ENCODE measurements around the gene CNPY4. TPM values are rescaled to one million over a fixed set of nuclear protein-coding genes. Genes with fewer than 3 reads are reported as not detected.

The CNPY4 gene
- total and polyA plus RNA-seq, 2 donors (not counting 1 experiment from before 2014, with no cell fraction given) = 8.0 to 13.9 TPM

- H3K4me1 ChIP-seq (ENCODE audit: control insufficient read depth in 2 of 2, insufficient read depth in 2 of 2, low read length in 2 of 2) = peaks cover 22 to 26% of the 10 kb centered on the region in 2 donors
- ChIA-PET CTCF (interaction anchor here (0.5 to 5.1 kb wide), 5 partner anchors 8 to 31 kb away, joined by 3 to 18 read pairs (median 5); no protein-coding TSS in a partner anchor), POLR2A (interaction anchor here (0.7 to 2.9 kb wide), 2 partner anchors 11 to 30 kb away, joined by 5 to 16 read pairs; partner anchors contain the start of gene LAMTOR4)
- H3K27me3 ChIP-seq (replicated peaks in 1 of 4; ENCODE audit: control extremely low read depth in 1 of 4, control insufficient read depth in 3 of 4, insufficient read depth in 4 of 4, low read length in 3 of 4) = no peaks in the 10 kb centered on the region
- peak overlapping the region; percentile 90 for H3K27ac Mint-ChIP-seq
- peaks cover 0 to 34% of the 10 kb centered on the region in 2 experiments for H3K36me3 ChIP-seq (replicated peaks in 1 of 2; ENCODE audit: control extremely low read depth in 1 of 2, control insufficient read depth in 1 of 2, extremely low read depth in 1 of 2, insufficient read depth in 2 of 2, low read length in 1 of 2)
- 60% methylated on average over 1 of the region's 7 CpGs for WGBS (ENCODE audit: insufficient coverage)
- ATAC-seq (ENCODE audit: low read depth) (no peak), DNase-seq (peak; percentile 12)
- H2AFZ ChIP-seq (ENCODE audit: insufficient read depth, low read depth, low read length, poor library complexity, severe bottlenecking) = peak overlapping the region; percentile 97
- H3K9me3 Mint-ChIP-seq (ENCODE audit: insufficient read depth) = no peaks in the 10 kb centered on the region
- H3K79me2 ChIP-seq (ENCODE audit: control insufficient read depth, insufficient read depth, low read length) = peaks cover 18% of the 10 kb centered on the region
- peak overlapping the region; percentile 68 to 84 for H3K27ac ChIP-seq (ENCODE audit: low read length in 2 of 2)
- H3K4me3 Mint-ChIP-seq = peak overlapping the region; percentile 89
- peaks cover 36% of the 10 kb centered on the region for H3K4me1 Mint-ChIP-seq
- no peaks in the 10 kb centered on the region for H3K27me3 Mint-ChIP-seq
- H3K4me2 ChIP-seq (replicated peaks; ENCODE audit: low read depth, low read length, poor library complexity, severe bottlenecking) = peak overlapping the region; percentile 92
- TF ChIP-seq EZH2 (IDR thresholded peaks at IDR 0.05; ENCODE audit: borderline replicate concordance, insufficient read depth, low read depth, low read length, poor library complexity, severe bottlenecking) (no peak), CTCF (IDR thresholded peaks at IDR 0.05) (no peak)
- H3K9ac ChIP-seq (ENCODE audit: low read length) = peak overlapping the region; percentile 95
- peak overlapping the region; percentile 56 to 95 (median 73) for H3K4me3 ChIP-seq (ENCODE audit: control extremely low read depth in 1 of 5, extremely low read depth in 1 of 5, insufficient read depth in 1 of 5, low read depth in 2 of 5, low read length in 4 of 5)
- intact Hi-C loops (cut with micrococcal nuclease) = loop anchor here (5.0 kb wide), 2 partner anchors 33 to 178 kb away; no protein-coding TSS in a partner anchor
- peaks cover 28% of the 10 kb centered on the region for H4K20me1 ChIP-seq (ENCODE audit: control insufficient read depth, insufficient read depth, low read length, poor library complexity, severe bottlenecking)
- H3K9me3 ChIP-seq (ENCODE audit: control extremely low read depth in 1 of 3, control insufficient read depth in 2 of 3, insufficient read depth in 1 of 3, low read length in 2 of 3) = no peaks in the 10 kb centered on the region
These were observed 39.7 kb downstream of the CNPY4 start for GRCh38 chr7:100159099-100159623.

- no peak overlapping the region for H3K27ac Mint-ChIP-seq
- CTCF ChIA-PET = interaction anchor here (1.0 to 5.1 kb wide), 2 partner anchors 26 to 27 kb away, joined by 5 to 18 read pairs; no protein-coding TSS in a partner anchor
- Histone ChIP-seq H4K20me1 (ENCODE audit: control insufficient read depth, insufficient read depth, low read length, poor library complexity, severe bottlenecking) (peaks cover 23% of the 10 kb centered on the region), H3K9ac (ENCODE audit: low read length) (no peak overlapping the region), H3K4me2 (replicated peaks; ENCODE audit: low read depth, low read length, poor library complexity, severe bottlenecking) (no peak overlapping the region), H3K27me3 (replicated peaks in 1 of 4; ENCODE audit: control extremely low read depth in 1 of 4, control insufficient read depth in 3 of 4, insufficient read depth in 4 of 4, low read length in 3 of 4) (no peaks in the 10 kb centered on the region), H3K79me2 (ENCODE audit: control insufficient read depth, insufficient read depth, low read length) (peaks cover 18% of the 10 kb centered on the region), H3K9me3 (ENCODE audit: control extremely low read depth in 1 of 3, control insufficient read depth in 2 of 3, insufficient read depth in 1 of 3, low read length in 2 of 3) (no peaks in the 10 kb centered on the region), H3K27ac (ENCODE audit: low read length in 2 of 2) (no peak overlapping the region), H3K36me3 (replicated peaks in 1 of 2; ENCODE audit: control extremely low read depth in 1 of 2, control insufficient read depth in 1 of 2, extremely low read depth in 1 of 2, insufficient read depth in 2 of 2, low read length in 1 of 2) (peaks cover 0 to 26% of the 10 kb centered on the region in 2 experiments), H3K4me1 (ENCODE audit: control insufficient read depth in 2 of 2, insufficient read depth in 2 of 2, low read length in 2 of 2) (peaks cover 22 to 26% of the 10 kb centered on the region in 2 donors), H3K4me3 (ENCODE audit: control extremely low read depth in 1 of 5, extremely low read depth in 1 of 5, insufficient read depth in 1 of 5, low read depth in 2 of 5, low read length in 4 of 5) (no peak overlapping the region), H2AFZ (ENCODE audit: insufficient read depth, low read depth, low read length, poor library complexity, severe bottlenecking) (no peak overlapping the region)
- no peak for ATAC-seq (ENCODE audit: low read depth)
- TF ChIP-seq CTCF (IDR thresholded peaks at IDR 0.05) (no peak), EZH2 (IDR thresholded peaks at IDR 0.05; ENCODE audit: borderline replicate concordance, insufficient read depth, low read depth, low read length, poor library complexity, severe bottlenecking) (no peak)
- POLR2A ChIA-PET = no interaction called here
- 96% methylated on average over 18 of the region's 18 CpGs for WGBS (ENCODE audit: insufficient coverage)
- peak overlapping the region; percentile 89 for H3K4me3 Mint-ChIP-seq
- no peaks in the 10 kb centered on the region for H3K9me3 Mint-ChIP-seq (ENCODE audit: insufficient read depth)
- peaks cover 34% of the 10 kb centered on the region for H3K4me1 Mint-ChIP-seq
- DNase-seq = no peak
- intact Hi-C loops (cut with micrococcal nuclease) = no loop called here
- H3K27me3 Mint-ChIP-seq = no peaks in the 10 kb centered on the region
These were observed 40.6 kb downstream of the CNPY4 start for GRCh38 chr7:100160067-100160466.

All from B cell (primary cell).